NCI-H69 (cell line): ENCODE measurements around the gene UBE2O.

Source experiments
- DNase-seq: peaks from one replicate; lab custom pipeline; 2025; lab: John Stamatoyannopoulos, UW

UBE2O gene

DNA sequence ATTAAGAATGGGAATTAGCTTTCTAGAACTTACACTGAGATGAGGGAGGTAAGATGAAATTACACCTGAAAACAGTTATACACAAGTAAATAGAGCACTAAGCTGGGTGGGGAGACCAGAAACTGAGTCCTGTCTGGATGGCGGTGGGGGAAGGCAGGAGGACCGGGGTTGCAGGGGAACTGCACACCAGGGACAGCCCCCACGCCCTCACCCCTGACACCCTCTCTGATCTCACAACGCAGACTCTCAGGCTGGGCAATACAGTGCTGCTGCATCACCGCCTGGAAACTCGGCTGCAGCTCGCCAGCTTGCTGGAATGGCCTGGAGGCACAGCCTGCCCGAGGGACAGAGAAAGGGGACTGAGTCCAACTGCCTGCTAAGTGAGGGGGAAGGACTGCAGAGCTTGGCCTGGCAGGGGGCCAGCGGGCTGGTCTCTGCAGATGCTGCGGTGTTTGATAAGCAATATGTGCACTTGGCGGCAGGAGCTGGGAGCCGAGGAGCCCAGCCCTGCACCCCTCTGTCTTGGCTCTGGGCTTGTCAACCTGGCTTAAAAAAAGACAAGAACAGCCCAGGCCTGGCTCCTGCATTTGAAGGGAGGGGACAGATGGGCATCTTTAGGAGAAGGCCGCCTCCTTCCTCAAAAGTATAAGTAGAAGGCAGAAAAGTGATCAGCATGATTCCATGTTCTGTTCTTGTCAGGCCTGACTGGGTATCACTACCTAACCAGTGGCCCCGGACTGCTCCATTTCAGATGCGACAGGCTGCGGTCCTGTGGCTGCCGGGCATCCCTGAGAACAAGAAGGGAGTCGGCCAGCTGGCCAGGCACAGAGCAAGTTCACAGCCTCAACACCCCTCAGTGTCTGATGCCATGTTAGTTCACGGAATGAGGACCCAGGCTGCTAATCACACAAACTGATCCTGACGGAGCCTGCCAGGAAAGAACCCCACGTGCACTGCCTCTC, 38.3 kb downstream of the UBE2O start:
- peak; percentile 95 for DNase-seq

DNA sequence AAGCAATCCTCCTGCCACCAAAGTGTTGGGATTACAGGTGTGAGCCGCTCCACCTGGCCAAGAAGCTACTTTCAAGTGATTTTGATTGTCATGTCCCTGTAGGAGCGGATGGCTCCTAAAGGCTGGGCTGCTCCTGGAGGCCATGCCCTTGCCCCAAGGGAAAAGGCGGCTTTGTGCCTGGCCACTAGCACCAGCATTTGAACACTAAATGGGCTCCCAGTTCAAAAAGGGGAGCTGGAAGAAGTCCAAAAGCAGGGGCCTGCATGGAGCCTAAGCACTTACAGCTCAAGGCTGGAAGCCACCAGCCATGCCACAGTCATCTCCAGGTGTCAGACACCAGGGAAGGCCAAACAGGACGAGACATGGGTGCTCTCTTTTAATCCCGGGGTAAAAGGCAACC, 41.7 kb downstream of the UBE2O start:
- no peak for DNase-seq

DNA sequence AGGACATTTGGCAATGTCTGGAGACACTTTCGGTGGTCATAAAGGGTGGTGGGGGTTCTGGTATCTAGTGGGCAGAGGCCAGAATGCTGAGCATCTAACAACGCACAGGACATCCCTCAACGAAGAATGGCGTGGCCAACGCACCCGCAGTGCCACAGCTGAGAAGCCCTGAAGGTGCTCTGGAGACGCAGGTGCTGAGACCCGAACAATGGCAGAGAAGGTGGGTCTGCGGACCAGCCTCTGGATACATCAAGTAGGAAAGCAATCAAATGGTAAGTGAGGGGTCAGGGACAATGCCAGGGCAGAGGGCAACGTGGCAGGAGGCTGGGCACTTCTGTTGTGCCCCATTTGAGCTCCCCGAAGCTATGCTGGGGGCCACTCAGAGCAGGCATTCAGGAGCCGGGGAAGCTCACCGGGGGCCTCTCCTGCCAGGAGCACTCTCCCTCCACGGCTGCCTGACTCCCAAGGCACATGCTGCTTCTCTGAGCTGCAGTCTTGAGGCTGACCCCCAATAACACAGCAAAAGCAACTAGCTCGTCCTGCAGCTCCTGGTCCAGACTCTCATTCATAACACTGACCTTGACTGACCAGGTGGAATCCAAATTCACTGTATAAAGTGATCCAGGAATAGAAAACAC, 42.5 kb downstream of the UBE2O start:
- no peak for DNase-seq

DNA sequence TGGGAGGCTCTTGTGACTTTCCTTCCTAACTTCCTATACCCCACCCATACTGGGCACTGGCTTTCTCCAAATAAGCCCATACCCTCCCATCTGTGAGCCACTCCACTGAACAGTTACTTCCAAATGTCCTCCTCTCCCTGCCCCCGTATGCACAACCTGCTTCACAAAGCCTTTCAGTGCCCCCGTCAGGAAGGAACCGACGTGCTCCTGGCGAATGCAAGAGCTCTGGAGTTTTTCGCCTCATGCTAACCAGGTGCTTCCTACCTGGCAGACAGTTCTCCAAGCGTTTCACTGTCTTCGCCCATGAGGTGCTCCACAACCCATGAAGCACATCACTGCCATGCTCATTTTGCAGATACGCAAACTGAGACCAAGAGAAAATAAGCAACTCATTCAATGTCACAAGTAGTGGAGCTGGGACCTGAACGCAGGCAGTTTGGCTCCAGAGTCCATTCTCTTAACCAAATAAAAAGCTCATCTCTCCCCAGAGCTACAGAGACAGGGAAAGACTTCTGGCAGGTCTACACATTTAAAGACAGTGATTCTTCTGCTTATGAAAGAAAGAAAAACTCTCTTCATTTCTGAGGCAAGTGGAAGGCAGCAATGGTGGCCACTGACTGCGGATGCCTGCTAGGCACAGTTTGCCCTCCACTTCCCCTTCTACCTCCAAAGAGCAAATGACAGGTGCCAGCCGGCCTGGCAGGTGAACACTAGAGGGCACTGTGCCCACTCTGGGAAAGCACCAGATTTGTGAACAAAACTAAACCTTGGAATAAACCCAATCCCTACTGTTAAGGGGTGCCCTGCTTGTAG, 44.7 kb downstream of the UBE2O start:
- peak; percentile 80 for DNase-seq

GRCh38 chr17:76407509-76407908, 45.4 kb downstream of the UBE2O start:
- DNase-seq: no peak

- peak; percentile 96 for DNase-seq
Measured at GRCh38 chr17:76405967-76406647, 46.8 kb downstream of the UBE2O start.

DNA sequence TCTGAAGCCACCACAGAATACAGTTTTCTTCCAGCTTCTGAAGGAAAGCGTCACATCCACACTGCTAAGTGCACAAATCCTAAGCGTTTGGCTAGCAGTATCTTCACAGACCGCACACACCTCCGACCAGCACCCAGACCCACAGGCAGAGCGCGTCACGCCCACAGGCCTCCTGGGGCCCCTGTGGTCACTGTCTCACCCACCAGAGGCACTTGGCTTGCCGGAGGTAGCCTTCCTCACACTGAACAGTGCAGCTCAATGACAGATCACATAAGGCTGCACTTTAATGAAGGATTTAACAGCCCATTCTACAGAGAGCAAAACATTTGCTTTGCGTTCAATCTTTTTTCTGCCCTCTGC, 47.4 kb downstream of the UBE2O start:
- no peak for DNase-seq

DNA sequence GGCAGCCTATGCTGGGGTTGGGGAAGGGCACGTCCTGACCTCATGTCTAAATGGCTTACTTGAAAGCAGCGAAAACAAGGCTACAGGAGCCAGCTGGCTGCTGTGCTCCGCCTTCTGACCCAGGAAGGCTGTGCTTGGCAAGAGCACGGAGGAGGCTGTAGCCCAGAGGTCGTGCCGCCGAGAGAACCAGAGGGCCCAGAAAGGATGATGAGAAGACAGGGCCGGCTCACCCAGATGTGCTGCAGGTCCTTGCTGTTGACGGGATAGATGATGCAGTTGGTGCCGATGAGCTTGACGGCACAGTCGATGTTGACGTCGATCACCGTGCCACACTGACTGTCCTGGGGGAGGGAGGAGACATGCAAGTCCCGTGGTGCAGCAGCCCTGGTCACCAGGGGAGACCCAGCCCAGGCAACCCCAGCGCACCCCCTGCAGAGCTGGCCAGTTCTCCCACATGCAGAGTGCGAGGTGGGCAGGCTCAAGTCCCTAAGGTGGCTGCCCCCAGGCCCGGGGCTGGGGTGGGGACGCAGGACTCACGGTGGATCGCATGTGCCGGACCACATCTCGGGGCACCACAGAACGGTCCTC, 47.9 kb downstream of the UBE2O start:
- DNase-seq: no peak

DNA sequence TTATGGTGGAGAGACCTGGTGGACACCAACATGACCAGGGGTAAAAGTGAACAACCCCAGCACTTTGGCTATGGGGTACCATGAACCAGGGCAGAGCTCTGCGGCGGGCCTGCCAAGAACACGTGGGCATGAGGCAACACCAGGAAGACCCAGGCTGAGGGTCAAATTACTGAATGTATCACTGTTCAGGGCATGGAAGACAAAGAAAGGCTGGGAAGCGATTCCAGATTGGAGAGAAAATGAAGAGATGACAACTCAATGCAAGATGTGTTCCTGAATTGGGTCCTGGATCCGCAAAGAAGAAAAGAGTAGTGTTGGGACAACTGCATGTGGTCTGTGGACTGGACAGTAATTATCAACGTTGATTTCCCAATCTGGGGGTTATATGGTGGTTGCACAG, 48.7 kb downstream of the UBE2O start:
- DNase-seq: no peak

DNA sequence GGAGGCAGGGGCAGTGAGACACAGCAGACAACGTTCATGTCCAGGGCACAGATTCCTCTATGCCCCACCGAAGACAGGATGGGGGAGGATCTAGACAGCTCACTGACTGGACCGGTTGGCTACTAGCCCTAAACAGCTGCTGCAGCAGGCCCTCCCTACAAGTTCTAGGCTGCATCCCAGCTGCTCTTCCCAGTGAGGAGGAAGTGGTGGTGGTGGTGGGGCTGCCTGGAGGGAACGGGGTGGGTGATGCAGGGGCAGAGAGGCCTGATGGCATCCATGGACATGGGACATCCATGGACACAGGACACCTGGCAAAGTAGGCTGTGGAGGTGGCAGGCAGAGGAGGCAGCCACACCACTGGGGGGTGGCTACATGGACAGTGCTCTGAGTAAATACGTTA, 50.2 kb downstream of the UBE2O start:
- no peak for DNase-seq

GRCh38 chr17:76399175-76400172, 53.5 kb downstream of the UBE2O start:
- DNase-seq: no peak

DNA sequence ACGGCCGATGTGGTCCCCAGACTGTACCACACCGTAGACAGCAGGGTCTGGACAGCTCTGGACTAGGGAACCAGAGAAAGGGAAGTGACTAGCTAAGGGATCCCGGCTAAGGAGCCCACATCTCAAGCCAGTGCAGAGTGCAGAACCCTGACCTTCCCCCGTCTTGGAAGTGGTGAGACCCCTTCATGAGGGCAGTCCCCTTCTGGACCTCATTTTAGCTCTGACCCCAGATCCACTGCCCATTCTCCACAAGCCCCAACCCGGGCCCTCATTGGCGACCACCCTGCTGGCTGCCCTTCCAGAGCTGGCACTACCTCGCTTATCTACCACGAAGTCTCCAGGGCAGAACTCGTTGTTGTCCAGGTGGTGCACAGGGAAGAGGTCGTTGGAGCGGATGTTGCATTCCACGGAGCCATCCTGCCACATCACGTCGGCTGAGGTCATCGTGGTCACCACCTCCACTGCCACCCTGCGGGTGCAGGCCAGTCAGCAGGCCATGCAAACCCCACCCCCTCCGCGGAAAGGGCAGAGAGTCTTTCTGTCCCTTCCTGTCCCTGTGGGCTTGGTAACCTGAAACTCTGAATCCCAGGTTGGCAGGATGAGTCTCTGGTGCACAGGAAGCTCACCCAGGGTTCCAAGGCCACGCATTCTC, 54.3 kb downstream of the UBE2O start:
- no peak for DNase-seq

- peak; percentile 78 for DNase-seq
Measured at GRCh38 chr17:76397687-76398522, 55.0 kb downstream of the UBE2O start.

GRCh38 chr17:76397184-76397583, 55.8 kb downstream of the UBE2O start:
- DNase-seq: no peak

DNA sequence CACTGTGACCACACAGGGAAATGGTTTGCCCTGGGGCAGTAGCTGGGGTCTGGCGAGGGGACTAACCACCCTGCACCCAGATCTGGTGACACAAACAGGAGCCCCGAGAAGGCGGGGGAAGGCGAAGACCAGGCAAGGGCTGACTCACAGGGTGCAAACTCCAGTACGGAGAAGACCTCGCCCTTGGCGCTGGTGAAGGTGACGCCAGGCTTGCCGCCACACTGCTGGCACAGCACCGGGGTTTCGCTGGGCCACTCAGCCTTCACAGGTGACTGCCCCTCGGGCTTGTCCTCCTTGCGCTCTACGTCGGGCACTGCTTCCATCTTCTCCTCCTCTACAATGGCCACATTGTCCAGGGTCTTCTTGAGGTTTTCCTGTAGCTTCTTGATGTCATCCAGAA, 57.0 kb downstream of the UBE2O start:
- DNase-seq: no peak

- no peak for DNase-seq
Measured at GRCh38 chr17:76394166-76394565, 58.8 kb downstream of the UBE2O start.

DNA sequence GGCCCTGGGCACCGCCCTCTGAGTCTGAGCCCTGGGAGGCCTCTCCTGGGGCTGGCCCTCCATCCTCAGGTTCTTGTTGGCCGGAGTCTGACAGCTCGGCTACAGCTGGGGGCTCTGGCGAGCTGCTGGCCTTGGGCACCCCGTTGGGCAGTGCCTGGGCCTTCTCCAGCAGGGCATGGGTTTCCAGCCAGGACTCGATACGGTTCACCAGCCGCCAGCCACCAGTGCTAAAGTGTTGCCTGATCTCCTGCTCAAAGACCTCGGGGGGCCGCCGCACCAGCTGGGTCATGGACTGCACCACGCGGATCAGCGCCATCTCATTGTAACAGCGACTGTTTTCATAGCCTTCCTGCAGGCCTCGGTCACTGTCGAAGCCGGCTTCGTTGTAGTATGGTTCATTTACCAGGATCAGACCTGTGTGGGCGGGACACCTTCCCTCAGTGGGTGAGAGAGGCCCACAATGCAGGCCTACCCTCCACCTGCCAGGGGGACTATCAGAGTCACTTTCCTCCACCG, 61.7 kb downstream of the UBE2O start:
- DNase-seq: no peak

DNA sequence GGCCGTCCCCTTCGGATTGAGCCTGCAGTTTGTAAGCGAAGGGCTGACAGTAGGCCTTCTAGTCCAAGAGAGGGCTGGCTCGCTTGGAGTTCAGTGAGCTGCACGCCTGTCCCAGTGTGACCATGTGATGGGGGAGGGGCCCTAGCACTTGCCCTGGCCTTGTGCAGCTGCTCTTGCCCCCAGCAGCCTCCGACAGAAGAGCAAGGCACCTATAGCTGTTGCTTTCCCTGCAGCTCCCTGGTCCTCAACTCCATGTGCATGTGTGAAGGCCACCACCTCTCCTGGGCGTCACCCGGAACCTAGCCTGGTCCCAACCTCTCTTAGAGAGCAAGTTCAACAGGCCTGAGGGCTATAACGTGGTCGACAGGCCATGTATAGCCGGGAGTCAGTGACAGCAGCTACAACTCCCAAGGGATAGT, 62.9 kb downstream of the UBE2O start:
- DNase-seq: no peak
